ENCODE data around the gene LMNTD1.

The LMNTD1 gene

DNA sequence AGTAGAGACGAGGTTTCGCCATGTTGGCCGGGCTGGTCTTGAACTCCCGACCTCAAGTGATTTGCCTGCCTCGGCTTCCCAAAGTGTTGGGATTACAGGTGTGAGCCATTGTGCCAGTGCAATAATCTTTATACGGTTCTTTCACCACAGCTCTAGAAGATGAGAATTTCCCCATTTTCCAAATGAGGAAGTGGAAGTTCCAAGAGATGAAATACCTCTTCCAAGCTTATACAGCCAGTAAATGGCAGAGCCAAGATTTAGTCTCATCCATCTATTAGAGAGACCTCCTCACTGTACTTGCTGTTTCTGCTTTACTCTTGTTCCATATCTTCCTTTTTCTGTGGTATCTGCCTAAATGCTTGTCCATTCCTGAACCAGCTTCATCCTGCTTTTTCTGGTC lies 3.1 kb upstream of the LMNTD1 start:
- in situ Hi-C loops (cut with MboI; ENCODE audit: low sequenced_read_pairs) = no loop called here

DNA sequence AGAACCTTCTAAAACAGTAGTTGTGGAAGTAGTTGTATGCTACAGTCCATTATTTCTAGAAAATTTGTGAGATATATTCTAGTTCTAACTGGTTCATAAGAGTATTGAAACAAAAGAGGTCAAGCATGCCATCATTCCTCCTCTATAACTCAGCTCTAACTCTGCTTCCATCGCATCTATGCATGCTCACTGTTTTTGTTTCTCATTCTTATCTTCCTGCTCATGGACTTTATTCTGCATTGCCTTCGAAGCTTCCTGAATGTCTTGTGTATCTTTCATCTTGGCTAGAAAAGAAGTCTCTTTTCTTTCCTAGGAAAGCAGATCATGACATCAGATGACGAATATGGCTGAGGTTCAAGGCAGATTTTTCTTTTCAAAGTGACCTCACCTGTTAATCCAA lies 402 bp downstream of the LMNTD1 start:
- in situ Hi-C loops (cut with MboI; ENCODE audit: low sequenced_read_pairs) = no loop called here

DNA sequence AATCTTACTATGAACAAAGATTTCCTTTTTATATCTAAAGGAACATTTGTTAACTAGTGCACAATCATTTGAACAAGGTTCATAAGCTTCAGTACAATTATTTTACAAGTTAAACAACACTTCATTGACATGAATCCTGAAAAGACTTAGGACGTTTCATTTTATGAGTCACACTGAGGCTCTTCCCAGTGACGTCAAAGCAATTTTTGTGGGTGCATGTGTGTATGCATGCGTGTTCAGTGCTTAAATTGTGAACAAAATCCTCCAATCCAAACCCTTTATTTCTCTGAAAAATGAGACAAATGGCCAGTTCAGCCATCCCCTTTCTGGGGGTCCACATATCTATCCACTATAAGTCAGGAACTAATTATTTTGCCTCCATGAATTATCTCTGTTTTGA lies 2.9 kb downstream of the LMNTD1 start:
- in situ Hi-C loops (cut with MboI; ENCODE audit: low sequenced_read_pairs) = no loop called here

DNA sequence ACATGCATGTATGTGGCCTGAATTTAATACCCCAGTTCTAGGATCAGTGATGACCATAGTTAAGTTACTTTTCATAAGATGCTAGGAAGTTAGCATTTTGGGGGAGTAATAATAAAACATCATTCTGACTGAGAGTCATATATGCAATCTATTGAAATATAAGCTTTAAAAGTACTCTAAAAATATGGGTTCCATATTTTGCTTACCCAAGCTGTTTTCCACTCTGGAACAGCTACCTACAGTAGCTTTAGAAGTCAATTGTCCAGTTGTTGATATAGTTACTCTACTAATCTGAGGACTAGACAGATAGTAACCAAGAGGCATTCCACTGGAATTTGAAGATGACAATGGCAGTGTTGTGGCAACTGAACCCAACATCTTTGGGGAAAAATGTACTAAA lies 4.0 kb downstream of the LMNTD1 start:
- in situ Hi-C loops (cut with MboI; ENCODE audit: low sequenced_read_pairs) = no loop called here

DNA sequence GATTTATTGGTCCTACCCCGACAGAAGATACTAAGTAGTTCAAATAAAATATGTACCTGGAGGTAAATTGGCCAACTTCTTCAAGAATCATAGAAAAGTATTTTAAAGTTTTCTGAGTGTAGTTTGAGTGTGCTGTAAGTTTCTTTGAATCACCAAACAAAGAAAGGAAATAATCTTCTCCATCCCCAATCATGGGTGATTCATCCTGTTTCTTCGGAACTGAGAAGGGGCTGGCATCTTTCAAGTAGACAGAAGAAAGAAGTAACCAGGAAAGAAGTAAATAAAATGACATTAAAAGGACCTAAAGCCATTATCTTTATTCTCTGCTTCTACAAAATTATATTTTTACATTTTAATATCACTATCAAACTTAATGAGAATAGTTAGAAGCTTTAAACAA lies 6.8 kb downstream of the LMNTD1 start:
- in situ Hi-C loops (cut with MboI; ENCODE audit: low sequenced_read_pairs) = no loop called here

DNA sequence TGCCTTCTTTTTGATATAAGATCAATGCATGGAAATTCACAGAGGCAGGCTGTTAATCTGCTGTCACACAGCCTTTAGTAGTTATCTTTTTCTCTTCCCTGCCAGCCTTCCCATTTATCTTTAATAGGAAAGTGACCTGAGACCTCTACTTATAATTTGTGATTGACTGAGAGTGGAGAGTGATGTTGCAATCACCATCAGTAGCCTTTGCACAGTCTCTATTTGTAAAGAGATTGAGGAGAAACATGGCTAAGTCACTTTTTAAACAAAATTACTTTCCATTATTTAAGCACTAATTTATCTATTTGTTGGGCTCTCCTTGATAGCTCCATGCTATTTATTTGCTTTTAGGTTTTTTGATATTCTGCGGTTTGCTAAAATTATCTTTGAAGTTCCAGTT lies 19.9 kb downstream of the LMNTD1 start:
- in situ Hi-C loops (cut with MboI; ENCODE audit: low sequenced_read_pairs) = no loop called here

DNA sequence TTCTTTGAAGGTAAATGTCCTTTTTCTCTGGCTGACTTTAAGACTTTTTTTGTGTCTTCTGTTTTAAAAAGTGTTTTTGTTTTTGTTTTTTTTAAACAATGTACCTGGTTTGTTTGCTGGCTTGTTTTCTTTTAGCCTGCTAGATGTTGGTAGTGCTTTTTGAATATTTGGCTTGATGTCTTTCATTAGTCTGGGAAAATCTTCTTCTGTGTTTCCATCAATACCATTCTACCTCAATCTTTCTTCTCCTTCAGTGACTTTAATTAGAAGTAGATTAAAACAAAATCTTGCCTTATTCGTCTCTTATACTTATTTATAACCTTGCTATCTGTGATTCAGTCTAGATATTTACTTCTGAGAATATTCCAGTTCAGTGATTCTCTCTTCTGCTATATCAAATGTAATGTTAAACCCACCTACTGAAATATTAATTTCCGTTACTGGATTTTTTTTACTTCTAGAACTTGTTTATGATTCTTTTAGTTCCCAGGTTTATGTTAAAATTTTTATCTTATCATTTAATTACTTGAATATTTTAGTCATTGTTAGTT lies 21.5 kb downstream of the LMNTD1 start:
- in situ Hi-C loops (cut with MboI; ENCODE audit: low sequenced_read_pairs) = no loop called here

DNA sequence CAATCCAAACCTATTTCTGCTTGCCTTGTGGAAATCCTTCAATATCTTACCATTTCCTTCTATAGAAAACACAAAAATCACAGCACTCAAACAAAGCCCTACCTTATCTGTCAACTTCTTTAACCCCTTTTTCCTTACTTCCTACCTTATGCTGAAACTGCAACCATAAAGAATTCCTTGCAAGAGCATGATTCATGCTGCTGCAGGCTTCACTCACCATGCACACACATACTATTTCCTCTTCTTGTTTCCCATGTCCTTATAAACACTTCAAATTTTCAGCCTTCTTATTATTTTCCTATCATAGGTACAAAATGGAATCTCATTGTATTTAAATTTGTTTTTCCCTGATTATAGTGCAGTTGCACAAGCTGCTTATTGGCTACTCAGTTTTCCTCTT lies 23.3 kb downstream of the LMNTD1 start:
- in situ Hi-C loops (cut with MboI; ENCODE audit: low sequenced_read_pairs) = no loop called here

DNA sequence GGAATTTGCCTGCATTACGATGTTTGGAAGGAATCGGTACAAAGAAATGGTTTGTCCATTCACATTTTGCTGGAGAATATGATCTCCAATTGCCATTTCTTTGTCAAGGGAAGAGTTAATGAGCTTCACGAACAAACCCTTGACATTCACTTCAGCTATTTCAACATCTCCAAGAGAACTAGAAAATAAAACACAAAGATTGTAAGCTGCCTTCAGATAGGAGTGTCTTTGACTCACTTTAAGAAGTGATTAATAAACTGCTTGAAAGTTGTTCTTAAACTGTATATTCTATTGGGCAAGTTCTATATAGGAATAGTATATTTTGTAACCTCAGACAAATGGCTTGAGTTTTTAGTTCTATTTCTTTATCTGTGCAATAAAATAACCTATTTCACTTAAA lies 26.3 kb downstream of the LMNTD1 start:
- in situ Hi-C loops (cut with MboI; ENCODE audit: low sequenced_read_pairs) = no loop called here

DNA sequence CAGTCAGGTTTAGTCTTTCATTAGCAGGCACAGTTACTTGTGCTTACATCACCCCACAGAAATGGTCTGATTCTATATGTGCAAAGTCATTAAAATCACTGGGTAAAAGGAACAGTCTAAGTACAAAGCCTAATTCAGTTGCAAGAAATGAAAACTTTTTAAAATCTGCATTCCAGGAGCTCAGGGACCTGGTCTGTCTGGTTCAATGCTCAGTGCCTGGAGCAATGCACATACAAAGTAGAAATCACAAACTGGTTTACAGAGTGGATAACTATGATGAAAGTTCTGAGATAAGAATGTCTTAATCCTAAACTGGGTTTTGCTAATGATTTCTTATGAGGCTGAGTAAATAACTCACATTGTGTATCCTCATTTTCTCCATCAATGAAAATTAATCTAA lies 28.7 kb downstream of the LMNTD1 start:
- in situ Hi-C loops (cut with MboI; ENCODE audit: low sequenced_read_pairs) = no loop called here

DNA sequence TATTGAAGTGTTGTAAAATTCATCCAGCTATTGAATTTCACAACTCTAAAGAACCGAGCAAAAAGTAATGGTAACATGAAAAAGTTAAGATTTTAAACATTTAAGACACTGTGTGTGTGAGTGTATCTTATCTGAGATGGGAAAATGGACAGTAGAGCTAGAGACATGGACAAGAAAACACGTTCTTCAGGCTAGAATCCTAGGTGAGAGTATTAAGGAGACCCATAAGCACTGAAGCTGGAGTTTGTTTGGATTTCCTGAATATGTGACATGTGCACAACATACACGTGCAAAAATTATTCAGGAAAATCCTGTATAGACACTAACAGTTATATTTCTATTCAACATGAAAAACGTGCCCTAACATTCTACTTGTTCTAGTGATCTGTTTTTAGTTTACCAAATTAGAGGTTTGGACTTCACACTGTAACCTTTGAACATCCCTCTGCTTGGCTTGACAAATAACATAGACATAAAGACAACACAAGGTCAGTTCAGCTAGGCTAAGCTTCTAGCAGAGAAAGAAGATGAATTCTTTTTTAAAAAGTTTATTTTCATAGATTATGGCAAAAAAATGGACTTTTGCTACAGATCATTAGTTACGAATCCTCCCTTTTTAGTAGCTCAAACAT lies 31.3 kb downstream of the LMNTD1 start:
- in situ Hi-C loops (cut with MboI; ENCODE audit: low sequenced_read_pairs) = no loop called here

DNA sequence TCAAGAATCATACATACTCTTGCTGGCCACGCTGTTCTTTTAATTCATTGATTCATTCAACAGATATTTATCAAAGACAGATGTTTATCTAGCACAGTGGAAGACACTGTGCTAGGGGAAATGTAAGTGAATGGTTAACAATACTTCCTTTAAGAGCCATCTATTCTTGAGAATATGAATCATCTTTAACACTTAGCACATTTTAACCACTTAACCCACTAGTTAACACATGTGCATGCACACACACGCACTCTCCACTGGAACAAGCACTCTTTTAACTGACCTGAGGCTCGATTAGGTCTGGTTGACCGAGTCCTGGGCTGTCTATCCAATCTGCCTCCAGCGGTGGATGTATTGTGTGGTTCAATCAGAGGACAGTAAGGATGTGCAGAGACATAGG lies 34.6 kb downstream of the LMNTD1 start:
- in situ Hi-C loops (cut with MboI; ENCODE audit: low sequenced_read_pairs) = no loop called here

DNA sequence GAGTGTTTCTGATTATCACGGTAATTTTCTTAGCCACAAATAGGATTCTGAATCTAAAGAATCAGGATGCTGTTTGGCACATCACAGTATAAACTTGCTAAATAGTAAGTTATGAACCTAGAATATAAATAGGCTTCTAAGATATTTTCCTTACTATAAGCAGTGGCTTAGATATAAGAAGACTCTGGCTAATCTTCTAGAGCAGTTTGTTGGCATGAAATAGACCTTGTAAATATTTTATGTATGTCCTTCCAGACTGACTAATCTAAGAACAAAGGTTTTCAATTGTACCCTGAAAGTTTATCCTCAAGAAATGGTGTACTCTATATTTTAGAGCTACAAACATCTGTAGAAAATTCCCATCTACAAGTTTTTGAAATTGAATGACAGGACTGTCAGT lies 48.3 kb downstream of the LMNTD1 start:
- in situ Hi-C loops (cut with MboI; ENCODE audit: low sequenced_read_pairs) = no loop called here

DNA sequence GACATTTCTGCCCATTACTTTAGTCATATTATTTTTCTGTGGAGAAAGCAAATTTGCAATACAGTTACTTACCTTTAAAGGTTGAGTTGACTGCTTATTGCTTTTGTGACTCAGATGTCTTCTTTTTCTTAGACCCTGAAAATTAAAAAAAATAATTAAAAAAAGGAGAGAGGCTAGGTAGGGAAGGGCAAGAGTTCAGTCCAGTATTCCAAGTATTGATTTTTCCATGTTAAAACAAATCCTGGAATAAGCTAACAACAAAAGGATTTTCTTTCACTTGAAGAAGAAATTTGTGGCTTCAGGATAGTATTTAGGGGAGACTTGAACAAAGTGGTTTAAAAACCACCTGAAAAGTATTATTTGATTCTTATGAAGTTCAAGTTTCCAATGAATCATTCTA lies 49.4 kb downstream of the LMNTD1 start:
- in situ Hi-C loops (cut with MboI; ENCODE audit: low sequenced_read_pairs) = no loop called here

DNA sequence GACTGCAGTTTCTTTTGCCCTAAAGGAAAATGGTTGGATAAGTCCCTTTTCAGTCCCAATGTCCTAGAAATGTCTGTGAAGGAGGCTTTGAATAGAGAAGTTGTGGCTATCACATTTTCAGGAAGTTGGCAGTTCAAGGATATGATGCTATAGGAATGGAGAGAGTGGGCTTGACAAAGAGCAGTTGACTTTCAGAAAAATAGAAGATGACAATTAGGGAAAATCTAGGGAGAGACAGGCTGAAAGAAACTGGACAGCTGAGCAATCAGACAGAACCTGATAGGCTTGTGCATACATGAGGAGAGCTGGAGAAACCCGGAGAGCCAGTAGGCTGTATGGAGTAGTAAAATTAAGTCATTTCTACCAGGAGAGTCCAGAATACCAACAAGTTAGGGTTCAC lies 50.5 kb downstream of the LMNTD1 start:
- in situ Hi-C loops (cut with MboI; ENCODE audit: low sequenced_read_pairs) = no loop called here

DNA sequence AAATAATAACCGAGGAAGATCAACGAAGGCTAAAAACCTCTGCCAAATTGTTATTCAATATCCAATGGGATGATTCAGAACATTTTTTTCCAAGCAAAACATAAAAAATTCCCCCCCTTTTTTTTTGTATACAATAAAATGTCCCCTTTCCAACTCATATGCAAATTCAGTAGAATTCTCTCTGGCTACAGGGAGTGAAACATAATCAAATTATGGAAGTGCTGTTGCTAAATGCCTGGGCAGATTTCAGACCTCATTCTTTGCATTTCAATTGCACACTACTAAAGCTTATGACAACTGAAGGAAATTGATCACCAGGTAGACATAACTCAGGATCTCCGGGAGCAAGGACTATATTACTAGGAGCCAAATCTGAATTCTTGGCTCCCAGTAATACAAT lies 51.0 kb downstream of the LMNTD1 start:
- in situ Hi-C loops (cut with MboI; ENCODE audit: low sequenced_read_pairs) = no loop called here

DNA sequence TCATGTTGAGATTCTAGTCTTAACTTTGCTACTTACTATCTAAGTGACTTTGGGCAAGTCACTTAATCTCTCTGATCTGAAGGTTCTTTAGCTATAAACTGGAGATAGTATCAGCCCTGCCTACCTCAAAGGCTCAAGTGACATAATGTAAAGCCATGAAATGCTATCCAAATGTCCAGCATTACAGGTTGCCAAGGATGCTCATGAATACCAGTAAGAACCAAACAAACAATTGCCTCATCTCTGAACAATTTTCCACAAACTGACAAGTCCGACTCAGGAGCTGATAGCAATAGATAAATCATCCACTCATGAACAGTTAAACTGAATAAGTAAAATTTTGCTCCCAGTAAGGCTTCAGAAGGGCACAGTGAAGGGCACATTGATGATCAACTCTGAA lies 51.5 kb downstream of the LMNTD1 start:
- in situ Hi-C loops (cut with MboI; ENCODE audit: low sequenced_read_pairs) = no loop called here

DNA sequence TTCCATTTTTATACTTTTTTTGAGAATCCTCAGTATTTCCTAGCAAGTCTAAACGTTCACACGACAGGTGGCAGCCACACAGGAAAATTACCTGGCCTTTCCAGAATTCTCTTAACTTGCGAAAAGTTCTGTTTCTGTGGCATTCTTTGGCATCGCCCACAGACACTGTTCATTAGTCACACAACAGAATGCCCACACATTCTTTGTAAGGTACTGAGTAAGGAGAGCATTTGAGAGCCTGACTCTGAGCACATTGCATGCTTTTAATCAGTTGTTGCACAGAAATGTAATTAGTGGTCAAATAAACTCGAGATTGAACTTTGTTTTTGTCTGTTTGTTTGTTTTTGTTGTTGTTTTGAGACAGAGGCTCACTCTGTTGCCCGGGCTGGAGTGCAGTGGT lies 52.4 kb downstream of the LMNTD1 start:
- in situ Hi-C loops (cut with MboI; ENCODE audit: low sequenced_read_pairs) = no loop called here

DNA sequence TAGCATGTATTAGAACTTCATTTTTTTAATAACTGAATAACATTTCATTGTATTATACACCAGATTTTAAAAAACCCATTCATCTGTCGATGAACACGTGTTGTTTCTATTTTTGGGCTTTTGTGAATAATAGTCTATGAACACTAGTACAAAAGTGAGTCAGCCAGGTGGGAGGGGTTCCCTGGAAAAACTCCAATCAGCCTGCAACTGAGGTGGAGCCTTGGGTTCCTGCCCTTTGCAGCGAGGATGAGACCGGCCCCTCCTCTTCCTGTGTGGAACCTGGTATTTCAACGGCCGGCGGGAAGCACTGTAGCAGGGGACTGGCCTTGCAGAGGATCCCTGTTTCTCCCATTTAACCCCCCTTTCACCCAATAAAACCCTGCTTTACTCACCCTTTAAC lies 56.1 kb downstream of the LMNTD1 start:
- in situ Hi-C loops (cut with MboI; ENCODE audit: low sequenced_read_pairs) = no loop called here

DNA sequence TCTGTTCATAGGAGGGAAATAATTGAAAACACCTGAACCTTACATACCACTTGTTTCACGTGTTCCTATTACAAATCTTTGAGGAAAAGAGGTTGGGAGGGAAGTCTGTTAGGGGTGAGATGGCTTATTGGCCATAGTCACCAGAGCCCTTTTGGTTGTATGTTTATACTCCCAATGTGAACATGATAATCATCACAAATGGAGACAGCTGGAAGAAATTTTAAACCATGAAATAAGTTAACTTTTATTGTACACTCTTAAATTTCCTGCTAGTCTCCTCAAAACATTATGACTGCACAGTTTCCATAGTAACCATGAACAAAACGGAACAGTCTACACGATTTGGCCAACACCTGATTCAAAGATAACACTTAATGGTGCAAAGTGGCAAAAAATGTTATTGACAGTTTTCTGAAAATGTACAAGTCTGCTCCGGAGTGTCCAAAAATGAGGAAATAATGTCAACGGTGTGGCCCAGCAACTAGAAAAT lies 56.9 kb downstream of the LMNTD1 start:
- in situ Hi-C loops (cut with MboI; ENCODE audit: low sequenced_read_pairs) = no loop called here

DNA sequence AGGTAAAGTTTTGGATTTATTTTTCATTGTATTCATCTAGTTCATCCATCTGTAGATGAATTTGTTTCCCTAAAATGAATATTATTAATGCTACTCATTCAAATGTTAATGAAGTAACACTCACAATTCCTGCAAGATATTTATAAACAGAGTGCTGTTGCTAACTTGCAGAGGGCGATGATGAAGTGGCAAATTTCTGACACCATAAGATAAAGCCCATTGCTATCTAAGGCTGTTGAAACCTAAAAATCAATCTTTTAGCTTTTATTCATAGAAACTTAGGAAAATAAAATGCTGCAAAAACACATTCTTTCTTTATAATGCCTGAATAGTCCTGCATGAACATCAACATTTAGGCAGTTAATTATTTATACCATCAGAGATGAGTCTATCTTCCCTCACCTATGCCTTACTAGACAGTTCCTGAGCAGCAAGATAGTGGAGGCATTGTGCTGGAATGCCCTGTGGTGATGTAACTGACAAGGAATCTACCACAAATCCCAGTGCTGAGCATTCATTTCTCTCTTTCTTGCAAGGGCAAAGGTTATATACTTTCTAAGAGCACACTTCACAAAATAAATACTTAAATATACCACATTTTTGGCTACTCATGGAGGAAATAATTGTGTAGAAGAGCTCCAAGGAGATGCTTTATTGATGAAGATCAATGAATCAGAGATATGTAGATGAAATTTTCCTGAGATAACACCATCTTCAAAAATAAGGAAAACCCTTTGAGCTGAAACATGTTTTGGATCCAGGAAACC lies 57.6 kb downstream of the LMNTD1 start:
- in situ Hi-C loops (cut with MboI; ENCODE audit: low sequenced_read_pairs) = no loop called here

DNA sequence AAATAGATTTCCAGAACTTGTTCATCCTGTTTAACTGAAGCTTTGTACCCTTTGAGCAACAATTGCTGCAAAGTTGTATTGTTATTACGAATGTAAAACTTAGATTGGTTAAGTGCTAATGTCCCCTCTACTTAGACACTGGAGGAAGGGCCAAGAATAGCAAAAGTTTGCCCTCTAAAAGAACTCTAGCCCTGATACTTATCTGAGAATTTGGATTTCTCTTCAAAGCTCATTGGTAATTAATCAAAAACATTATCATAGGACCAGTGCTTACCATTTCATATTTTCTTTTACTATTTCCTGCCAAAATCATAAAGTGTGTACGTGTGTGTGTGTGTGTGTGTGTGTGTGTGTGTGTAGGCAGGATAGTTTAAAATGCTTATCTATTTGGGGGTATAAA lies 58.2 kb downstream of the LMNTD1 start:
- in situ Hi-C loops (cut with MboI; ENCODE audit: low sequenced_read_pairs) = no loop called here

Measured in hTERT RPE-1 (cell line).